Bronchial epithelial cell (primary cell): ENCODE data around the gene MLF2. TPM values are rescaled to one million over a fixed set of nuclear protein-coding genes. Genes with fewer than 3 reads are reported as not detected.
"Not testable (repeated sequence)": the region's sequence is repeated elsewhere in the genome, so short reads cannot be mapped to it uniquely, and the experiment has no call there.

Experiments
- DNase-seq: peaks from one replicate; pipeline ENCODE4 v3.0.0-alpha.2; 2010; ENCODE audit warnings: low read depth
- FAIRE-seq: peaks from 2 replicates; lab custom pipeline; 2011; peaks lifted over from hg19 to GRCh38; lab: Jason Lieb, UNC
- H3K27me3 ChIP-seq: 2 replicates; pipeline ENCODE4 v1.5.1; 2011; ENCODE audit warnings: low read length; ENCODE audit not compliant: control insufficient read depth, insufficient read depth
- H3K36me3 ChIP-seq: 2 replicates; pipeline ENCODE4 v1.5.1; 2011; ENCODE audit warnings: low read length; ENCODE audit not compliant: control insufficient read depth, insufficient read depth
- H3K4me3 ChIP-seq: 2 replicates; pipeline ENCODE4 v1.5.1; 2011; ENCODE audit warnings: mild to moderate bottlenecking, low read depth, low read length, control low read depth
- CTCF ChIP-seq: IDR thresholded peaks from 2 replicates; pipeline ENCODE4 v1.5.1; 2011; ENCODE audit warnings: mild to moderate bottlenecking, moderate library complexity, low read length, control low read depth, inconsistent platforms; ENCODE audit not compliant: insufficient read depth, severe bottlenecking
- total RNA-seq: library from RNA; depleted of rRNA; stranded (reverse); fragments of >200 nt; gene quantifications from 2 replicates; pipeline ENCODE4 v1.2.1, GENCODE V29; 2014

The MLF2 gene
- total RNA-seq, 1 donor from 2014 or later, result 136 TPM

GRCh38 chr12:6748761-6749160 lies 4.2 kb downstream of the MLF2 start:
- no peak overlapping the region for H3K4me3 ChIP-seq
- no peak for FAIRE-seq
- H3K36me3 ChIP-seq, result peaks cover 28% of the 10 kb centered on the region
- no peaks in the 10 kb centered on the region for H3K27me3 ChIP-seq
- TF ChIP-seq CTCF, result no peak
- no peak for DNase-seq

- H3K36me3 ChIP-seq, result peaks cover 28% of the 10 kb centered on the region
- DNase-seq, result no peak
- peak; percentile 28 for FAIRE-seq
- no peak for TF ChIP-seq CTCF
- H3K4me3 ChIP-seq, result no peak overlapping the region
- H3K27me3 ChIP-seq, result no peaks in the 10 kb centered on the region
Observed at GRCh38 chr12:6747216-6747615, 5.7 kb downstream of the MLF2 start.

- no peak for TF ChIP-seq CTCF
- peaks cover 24% of the 10 kb centered on the region for H3K36me3 ChIP-seq
- no peaks in the 10 kb centered on the region for H3K27me3 ChIP-seq
- DNase-seq (peak; percentile 87), FAIRE-seq (peak; percentile 83)
- H3K4me3 ChIP-seq, result no peak overlapping the region
Observed at GRCh38 chr12:6745741-6746525, 7.0 kb downstream of the MLF2 start.

GRCh38 chr12:6743300-6743699 lies 9.6 kb downstream of the MLF2 start:
- DNase-seq, H3K36me3 ChIP-seq, H3K27me3 ChIP-seq, FAIRE-seq, H3K4me3 ChIP-seq: not testable (repeated sequence)

GRCh38 chr12:6742834-6743233 lies 10.1 kb downstream of the MLF2 start:
- no peak for FAIRE-seq
- no peak for TF ChIP-seq CTCF

GRCh38 chr12:6742080-6742479 lies 10.9 kb downstream of the MLF2 start:
- FAIRE-seq, H3K27me3 ChIP-seq, H3K4me3 ChIP-seq, H3K36me3 ChIP-seq, DNase-seq: not testable (repeated sequence)

More at GRCh38 chr12:6742834-6743233, 10.1 kb downstream of the MLF2 start:
- H3K36me3 ChIP-seq, result peaks cover 5% of the 10 kb centered on the region
- H3K27me3 ChIP-seq, result no peaks in the 10 kb centered on the region
- peak; percentile 28 for DNase-seq
- H3K4me3 ChIP-seq, result no peak overlapping the region

GRCh38 chr12:6736754-6737153 lies 16.2 kb downstream of the MLF2 start:
- TF ChIP-seq CTCF, result no peak
- Histone ChIP-seq H3K36me3 (no peaks in the 10 kb centered on the region), H3K27me3 (no peaks in the 10 kb centered on the region), H3K4me3 (no peak overlapping the region)
- no peak for FAIRE-seq
- no peak for DNase-seq
